HUES6 (cell line): ENCODE data around the gene DLL3.

ENCODE experiments used
- H3K27ac ChIP-seq: 2 replicates; pipeline ENCODE4 v1.7.0; 2013; ENCODE audit warnings: low read depth, mild to moderate bottlenecking, low read length, inconsistent platforms
- H3K27me3 ChIP-seq: 2 replicates; pipeline ENCODE4 v1.6.1; 2013; ENCODE audit warnings: low read length; ENCODE audit not compliant: control insufficient read depth, insufficient read depth
- H3K36me3 ChIP-seq: 2 replicates; pipeline ENCODE4 v1.6.1; 2013; ENCODE audit warnings: low read length; ENCODE audit not compliant: control insufficient read depth, insufficient read depth
- H3K4me1 ChIP-seq: 2 replicates; pipeline ENCODE4 v1.6.1; 2013; ENCODE audit warnings: low read length; ENCODE audit not compliant: control insufficient read depth, insufficient read depth
- H3K4me3 ChIP-seq: 2 replicates; pipeline ENCODE4 v1.5.1; 2013; ENCODE audit warnings: low read depth, low read length
- H3K9ac ChIP-seq: one replicate; pipeline ENCODE4 v1.6.1; 2013; ENCODE audit warnings: mild to moderate bottlenecking, low read length
- H3K9me3 ChIP-seq: 2 replicates; pipeline ENCODE4 v1.6.1; 2013; ENCODE audit warnings: low read depth, low read length; ENCODE audit not compliant: control insufficient read depth, insufficient read depth

The DLL3 gene

GRCh38 chr19:39539165-39539517 lies 40.4 kb downstream of the DLL3 start:
- Histone ChIP-seq H3K27me3 (no peaks in the 10 kb centered on the region), H3K4me3 (peak overlapping the region; percentile 96), H3K9me3 (no peaks in the 10 kb centered on the region), H3K27ac (no peak overlapping the region), H3K9ac (peak overlapping the region; percentile 90), H3K36me3 (no peaks in the 10 kb centered on the region), H3K4me1 (peaks cover 15% of the 10 kb centered on the region; the same call in 1 of the 2 replicates)

- Histone ChIP-seq H3K27me3 (no peaks in the 10 kb centered on the region), H3K9me3 (no peaks in the 10 kb centered on the region), H3K9ac (peak within 1 kb of the TSS; percentile 90), H3K4me1 (peaks cover 15% of the 10 kb centered on the region; the same call in 1 of the 2 replicates), H3K36me3 (no peaks in the 10 kb centered on the region), H3K27ac (peak within 1 kb of the TSS; percentile 74; the same call in 1 of the 2 replicates), H3K4me3 (peak within 1 kb of the TSS; percentile 96)
Observed at GRCh38 chr19:39539518-39540332, 41.0 kb downstream of the DLL3 start, which contains the start of gene EID2. Gene EID2 (minus strand): TSS chr19:39540161. CDS start chr19:39540079, 82 bp downstream.

- no peak overlapping the region for H3K27ac ChIP-seq
- no peak overlapping the region for H3K9ac ChIP-seq
- no peaks in the 10 kb centered on the region for H3K27me3 ChIP-seq
- no peaks in the 10 kb centered on the region for H3K36me3 ChIP-seq
- no peaks in the 10 kb centered on the region for H3K9me3 ChIP-seq
- peaks cover 15% of the 10 kb centered on the region; the same call in 1 of the 2 replicates for H3K4me1 ChIP-seq
- peak overlapping the region; percentile 96 for H3K4me3 ChIP-seq
Observed at GRCh38 chr19:39540333-39540673, 41.6 kb downstream of the DLL3 start.

GRCh38 chr19:39542206-39542605 lies 43.5 kb downstream of the DLL3 start:
- Histone ChIP-seq H3K27ac (no peak overlapping the region), H3K9ac (no peak overlapping the region), H3K27me3 (no peaks in the 10 kb centered on the region), H3K4me3 (no peak overlapping the region), H3K36me3 (no peaks in the 10 kb centered on the region), H3K9me3 (no peaks in the 10 kb centered on the region), H3K4me1 (peaks cover 15% of the 10 kb centered on the region; the same call in 1 of the 2 replicates)

GRCh38 chr19:39543477-39543857 lies 44.7 kb downstream of the DLL3 start:
- no peak overlapping the region for H3K9ac ChIP-seq
- H3K4me3 ChIP-seq, result no peak overlapping the region
- H3K27ac ChIP-seq, result no peak overlapping the region
- H3K27me3 ChIP-seq, result no peaks in the 10 kb centered on the region
- no peaks in the 10 kb centered on the region for H3K9me3 ChIP-seq
- no peaks in the 10 kb centered on the region for H3K36me3 ChIP-seq
- peaks cover 15% of the 10 kb centered on the region; the same call in 1 of the 2 replicates for H3K4me1 ChIP-seq

GRCh38 chr19:39544226-39544903 lies 45.6 kb downstream of the DLL3 start:
- Histone ChIP-seq H3K4me1 (peaks cover 11% of the 10 kb centered on the region; the same call in 1 of the 2 replicates), H3K4me3 (no peak overlapping the region), H3K9ac (no peak overlapping the region), H3K36me3 (no peaks in the 10 kb centered on the region), H3K27me3 (no peaks in the 10 kb centered on the region), H3K27ac (no peak overlapping the region), H3K9me3 (no peaks in the 10 kb centered on the region)

- no peak overlapping the region for H3K27ac ChIP-seq
- H3K4me1 ChIP-seq, result peaks cover 11% of the 10 kb centered on the region; the same call in 1 of the 2 replicates
- H3K27me3 ChIP-seq, result no peaks in the 10 kb centered on the region
- no peak overlapping the region for H3K9ac ChIP-seq
- H3K9me3 ChIP-seq, result no peaks in the 10 kb centered on the region
- H3K36me3 ChIP-seq, result no peaks in the 10 kb centered on the region
- H3K4me3 ChIP-seq, result no peak overlapping the region
Observed at GRCh38 chr19:39544911-39545310, 46.2 kb downstream of the DLL3 start.

- H3K27me3 ChIP-seq, result no peaks in the 10 kb centered on the region
- H3K9ac ChIP-seq, result no peak overlapping the region
Observed at GRCh38 chr19:39546599-39546998, 47.9 kb downstream of the DLL3 start.

GRCh38 chr19:39550197-39550596 lies 51.5 kb downstream of the DLL3 start:
- no peak overlapping the region for H3K9ac ChIP-seq
- H3K4me1 ChIP-seq, result no peaks in the 10 kb centered on the region
- H3K9me3 ChIP-seq, result no peaks in the 10 kb centered on the region
- H3K27ac ChIP-seq, result no peak overlapping the region
- no peak overlapping the region for H3K4me3 ChIP-seq
- H3K27me3 ChIP-seq, result peaks cover 8% of the 10 kb centered on the region; the same call in 1 of the 2 replicates
- H3K36me3 ChIP-seq, result no peaks in the 10 kb centered on the region

More at GRCh38 chr19:39546599-39546998, 47.9 kb downstream of the DLL3 start:
- H3K4me3 ChIP-seq, result no peak overlapping the region
- H3K9me3 ChIP-seq, result no peaks in the 10 kb centered on the region
- 0 out of 2 replicates have a peak, but pooled peaks cover 8% of the 10 kb centered on the region for H3K4me1 ChIP-seq
- H3K36me3 ChIP-seq, result no peaks in the 10 kb centered on the region
- no peak overlapping the region for H3K27ac ChIP-seq

GRCh38 chr19:39553082-39553652 lies 54.4 kb downstream of the DLL3 start:
- Histone ChIP-seq H3K9ac (no peak overlapping the region), H3K9me3 (no peaks in the 10 kb centered on the region), H3K27me3 (peaks cover 11% of the 10 kb centered on the region; the same call in 1 of the 2 replicates), H3K4me1 (no peaks in the 10 kb centered on the region), H3K27ac (no peak overlapping the region), H3K36me3 (no peaks in the 10 kb centered on the region), H3K4me3 (no peak overlapping the region)
